OCI-LY1 (cell line): ENCODE results near the gene ZNF609.
"Not testable (repeated sequence)": the region's sequence is repeated elsewhere in the genome, so short reads cannot be mapped to it uniquely, and the experiment has no call there.

Source experiments
- EZH2 ChIP-seq: fragments of 200-600 bp; sonication (generic), shearing (Covaris generic); IDR thresholded peaks from 2 replicates; pipeline ENCODE4 v1.8.0; 2017; ENCODE audit warnings: borderline replicate concordance, mixed run types, mild to moderate bottlenecking, antibody characterized with exemption, low read length, moderate library complexity, mixed read lengths
- TF ChIP-seq, protein P1 (sequence below): fragments of 200-600 bp; sonication (generic), shearing (Covaris generic); IDR thresholded peaks from 2 replicates; pipeline ENCODE4 v1.5.1; 2017; ENCODE audit warnings: mild to moderate bottlenecking, antibody characterized with exemption, low read length, moderate library complexity, mixed read lengths

DNA sequence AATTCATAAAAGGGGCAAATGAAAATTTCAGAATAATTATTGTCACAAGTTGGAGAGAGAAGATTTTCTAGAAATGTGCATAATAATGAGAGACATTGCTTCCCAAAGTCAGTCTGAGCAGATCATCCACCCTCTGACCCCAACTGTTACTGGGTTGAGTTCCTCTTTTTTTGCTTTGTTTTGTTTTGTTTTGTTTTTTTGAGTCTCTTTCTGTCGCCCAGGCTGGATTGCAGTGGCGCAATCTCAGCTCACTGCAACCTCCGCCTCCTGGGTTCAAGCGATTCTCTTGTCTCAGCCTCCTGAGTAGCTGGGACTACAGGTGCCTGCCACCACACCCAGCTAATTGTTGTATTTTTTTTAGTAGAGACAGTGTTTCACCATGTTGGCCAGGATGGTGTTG lies 179.4 kb downstream of the ZNF609 start:
- TF ChIP-seq, protein P1, sequence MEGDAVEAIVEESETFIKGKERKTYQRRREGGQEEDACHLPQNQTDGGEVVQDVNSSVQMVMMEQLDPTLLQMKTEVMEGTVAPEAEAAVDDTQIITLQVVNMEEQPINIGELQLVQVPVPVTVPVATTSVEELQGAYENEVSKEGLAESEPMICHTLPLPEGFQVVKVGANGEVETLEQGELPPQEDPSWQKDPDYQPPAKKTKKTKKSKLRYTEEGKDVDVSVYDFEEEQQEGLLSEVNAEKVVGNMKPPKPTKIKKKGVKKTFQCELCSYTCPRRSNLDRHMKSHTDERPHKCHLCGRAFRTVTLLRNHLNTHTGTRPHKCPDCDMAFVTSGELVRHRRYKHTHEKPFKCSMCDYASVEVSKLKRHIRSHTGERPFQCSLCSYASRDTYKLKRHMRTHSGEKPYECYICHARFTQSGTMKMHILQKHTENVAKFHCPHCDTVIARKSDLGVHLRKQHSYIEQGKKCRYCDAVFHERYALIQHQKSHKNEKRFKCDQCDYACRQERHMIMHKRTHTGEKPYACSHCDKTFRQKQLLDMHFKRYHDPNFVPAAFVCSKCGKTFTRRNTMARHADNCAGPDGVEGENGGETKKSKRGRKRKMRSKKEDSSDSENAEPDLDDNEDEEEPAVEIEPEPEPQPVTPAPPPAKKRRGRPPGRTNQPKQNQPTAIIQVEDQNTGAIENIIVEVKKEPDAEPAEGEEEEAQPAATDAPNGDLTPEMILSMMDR = not testable (repeated sequence)
- not testable (repeated sequence) for TF ChIP-seq EZH2
